Spinal cord (tissue), 10 donors: Measurements from ENCODE around the gene IFT52. TPM values are rescaled to one million over a fixed set of nuclear protein-coding genes. Genes with fewer than 3 reads are reported as not detected.

Experiments used
- DNase-seq, 6 donors: peaks; one replicate each; pipeline versions ENCODE4 v3.0.0 to v3.0.0-alpha.2; 2013 to 2015; ENCODE audit warnings: low spot score in 6 of 6, low read depth in 4 of 6
- H3K27ac ChIP-seq: one replicate; pipeline ENCODE4 v1.5.1; 2013; ENCODE audit warnings: low read depth, low read length, control low read depth
- H3K27me3 ChIP-seq: one replicate; pipeline ENCODE4 v1.6.1; 2013; ENCODE audit warnings: low read length; ENCODE audit not compliant: control insufficient read depth, insufficient read depth
- H3K36me3 ChIP-seq: one replicate; pipeline ENCODE4 v1.6.1; 2013; ENCODE audit warnings: low read length; ENCODE audit not compliant: control insufficient read depth, insufficient read depth
- H3K4me1 ChIP-seq: one replicate; pipeline ENCODE4 v1.6.1; 2013; ENCODE audit warnings: low read length; ENCODE audit not compliant: control insufficient read depth, insufficient read depth
- H3K4me3 ChIP-seq: one replicate; pipeline ENCODE4 v1.5.1; 2013; ENCODE audit warnings: low read depth, low read length, control low read depth
- H3K9me3 ChIP-seq: one replicate; pipeline ENCODE4 v1.6.1; 2013; ENCODE audit warnings: low read length; ENCODE audit not compliant: control insufficient read depth, insufficient read depth
- WGBS: methylation state at CpG from one replicate; pipeline ENCODE4 v1.1.5; 2013; ENCODE audit warnings: missing lambda C conversion rate; ENCODE audit not compliant: insufficient coverage; 5-methylcytosine and 5-hydroxymethylcytosine counted together
- polyA plus RNA-seq, 2 donors: library from polyadenylated mRNA; unstranded; fragments of 120-200 nt; gene quantifications; one replicate each; pipeline ENCODE4 v1.2.1, GENCODE V29; 2013; ENCODE audit not compliant: insufficient read length in 2 of 2
- total RNA-seq, 2 donors: library from RNA; depleted of rRNA in 1 of 2; stranded (reverse); fragments of 120-200 nt in 1 of 2; fragments of >200 nt in 1 of 2; gene quantifications; one replicate each; pipeline versions ENCODE4 v1.2.3 to v1.2.4, GENCODE V29; 2013 to 2014
- donor health status: healthy.

IFT52 gene
- total and polyA plus RNA-seq, 4 donors, result 49.0 to 67.3 (median 59.0) TPM

- no peaks in the 10 kb centered on the region for H3K4me1 ChIP-seq
- H3K9me3 ChIP-seq, result no peaks in the 10 kb centered on the region
- no peak for DNase-seq
- no peaks in the 10 kb centered on the region for H3K36me3 ChIP-seq
- 95% methylated on average over 5 of the region's 8 CpGs for WGBS
- H3K4me3 ChIP-seq, result no peak overlapping the region
- no peak overlapping the region for H3K27ac ChIP-seq
- H3K27me3 ChIP-seq, result no peaks in the 10 kb centered on the region
Observed at GRCh38 chr20:43695571-43695970, 104.8 kb downstream of the IFT52 start.

Other genes with a start within 250 kb of the IFT52 start
- gene SRSF6, start 133.0 kb upstream of the IFT52 start, total RNA-seq, result 100 to 1,000 TPM in 1 of 2 donors, 10 to 100 TPM in 1; 60.0 to 102 TPM
- 100 to 1,000 TPM; 234 to 247 TPM for gene SRSF6, start 133.0 kb upstream of the IFT52 start, polyA plus RNA-seq
- 10 to 100 TPM; 22.1 to 24.9 TPM for gene L3MBTL1, start 83.2 kb upstream of the IFT52 start, total RNA-seq
- gene L3MBTL1, start 83.2 kb upstream of the IFT52 start, polyA plus RNA-seq, result 10 to 100 TPM; 34.1 to 52.8 TPM
- gene SGK2, start 31.9 kb upstream of the IFT52 start, total RNA-seq, result 10 to 100 TPM in 1 of 2 donors, 1 to 10 TPM in 1; 6.4 to 20.7 TPM
- 10 to 100 TPM; 10.4 to 14.5 TPM for gene SGK2, start 31.9 kb upstream of the IFT52 start, polyA plus RNA-seq
- 1 to 10 TPM; 1.9 to 6.9 TPM for gene MYBL2, start 76.2 kb downstream of the IFT52 start, total RNA-seq
- gene MYBL2, start 76.2 kb downstream of the IFT52 start, polyA plus RNA-seq, result 10 to 100 TPM; 13.8 to 14.8 TPM
- under 1 TPM in 1 of 2 donors, not detected in 1; 0.40 TPM for gene GTSF1L, start 136.1 kb downstream of the IFT52 start, total RNA-seq
- not detected for gene GTSF1L, start 136.1 kb downstream of the IFT52 start, polyA plus RNA-seq